ENCODE measurements around the gene TAOK3. TPM values are rescaled to one million over a fixed set of nuclear protein-coding genes. Genes with fewer than 3 reads are reported as not detected.

The TAOK3 gene
- total and polyA plus RNA-seq, 2 of the 8 experiments (the other 6 are each of a cell fraction or from before 2014, with no cell fraction given) = 5.2 to 9.3 TPM

DNA sequence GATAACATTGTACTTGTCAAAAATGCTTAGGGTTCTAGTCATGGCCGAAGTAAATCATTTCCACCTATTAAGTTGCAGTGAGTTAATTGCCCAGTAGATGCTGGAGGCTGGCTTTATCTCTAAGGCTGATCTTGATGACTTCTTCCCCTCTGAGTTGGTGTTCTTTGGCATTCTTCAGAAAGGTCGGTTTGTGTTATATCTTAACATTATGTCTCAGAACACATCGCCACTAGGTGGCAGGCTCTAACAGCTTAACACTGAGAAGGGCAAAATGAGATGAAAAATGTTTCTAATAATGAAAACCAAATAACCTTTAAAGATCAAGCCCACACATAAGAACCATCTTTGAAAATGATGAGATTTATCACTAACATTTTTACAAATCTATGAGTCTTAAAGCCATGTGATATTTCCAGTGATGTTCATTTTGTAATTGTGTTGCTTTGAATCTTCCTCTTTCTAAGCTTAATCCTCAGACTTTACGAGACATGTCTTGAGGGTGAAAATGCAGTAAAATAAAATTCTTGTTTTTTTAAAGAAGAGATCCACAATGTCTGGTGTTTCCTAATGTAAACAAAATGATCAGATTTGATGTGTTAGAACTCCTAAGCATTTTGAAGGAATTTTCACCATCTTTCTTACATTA, 32.3 kb upstream of the TAOK3 start (continued):
- TF ChIP-seq, protein P1, sequence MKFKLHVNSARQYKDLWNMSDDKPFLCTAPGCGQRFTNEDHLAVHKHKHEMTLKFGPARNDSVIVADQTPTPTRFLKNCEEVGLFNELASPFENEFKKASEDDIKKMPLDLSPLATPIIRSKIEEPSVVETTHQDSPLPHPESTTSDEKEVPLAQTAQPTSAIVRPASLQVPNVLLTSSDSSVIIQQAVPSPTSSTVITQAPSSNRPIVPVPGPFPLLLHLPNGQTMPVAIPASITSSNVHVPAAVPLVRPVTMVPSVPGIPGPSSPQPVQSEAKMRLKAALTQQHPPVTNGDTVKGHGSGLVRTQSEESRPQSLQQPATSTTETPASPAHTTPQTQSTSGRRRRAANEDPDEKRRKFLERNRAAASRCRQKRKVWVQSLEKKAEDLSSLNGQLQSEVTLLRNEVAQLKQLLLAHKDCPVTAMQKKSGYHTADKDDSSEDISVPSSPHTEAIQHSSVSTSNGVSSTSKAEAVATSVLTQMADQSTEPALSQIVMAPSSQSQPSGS (IDR thresholded peaks at IDR 0.05; ENCODE audit: low read length) = no peak
- TF ChIP-seq, protein P2, sequence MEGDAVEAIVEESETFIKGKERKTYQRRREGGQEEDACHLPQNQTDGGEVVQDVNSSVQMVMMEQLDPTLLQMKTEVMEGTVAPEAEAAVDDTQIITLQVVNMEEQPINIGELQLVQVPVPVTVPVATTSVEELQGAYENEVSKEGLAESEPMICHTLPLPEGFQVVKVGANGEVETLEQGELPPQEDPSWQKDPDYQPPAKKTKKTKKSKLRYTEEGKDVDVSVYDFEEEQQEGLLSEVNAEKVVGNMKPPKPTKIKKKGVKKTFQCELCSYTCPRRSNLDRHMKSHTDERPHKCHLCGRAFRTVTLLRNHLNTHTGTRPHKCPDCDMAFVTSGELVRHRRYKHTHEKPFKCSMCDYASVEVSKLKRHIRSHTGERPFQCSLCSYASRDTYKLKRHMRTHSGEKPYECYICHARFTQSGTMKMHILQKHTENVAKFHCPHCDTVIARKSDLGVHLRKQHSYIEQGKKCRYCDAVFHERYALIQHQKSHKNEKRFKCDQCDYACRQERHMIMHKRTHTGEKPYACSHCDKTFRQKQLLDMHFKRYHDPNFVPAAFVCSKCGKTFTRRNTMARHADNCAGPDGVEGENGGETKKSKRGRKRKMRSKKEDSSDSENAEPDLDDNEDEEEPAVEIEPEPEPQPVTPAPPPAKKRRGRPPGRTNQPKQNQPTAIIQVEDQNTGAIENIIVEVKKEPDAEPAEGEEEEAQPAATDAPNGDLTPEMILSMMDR (IDR thresholded peaks at IDR 0.05; ENCODE audit: control extremely low read depth in 1 of 3, insufficient read depth in 1 of 3, low read depth in 1 of 3, low read length in 3 of 3) = peak in 2 of 3 experiments; percentile 55 to 70; a peak in 2 of 4 replicates
- no peak for TF ChIP-seq MAFK (IDR thresholded peaks at IDR 0.05; ENCODE audit: low read depth, low read length)
